HEK293 (cell line): Measurements from ENCODE around the gene CLDND1.

Experiments used
- ATF2 ChIP-seq: fragments of 450-650 bp; formaldehyde crosslinking; IDR thresholded peaks from 2 replicates; pipeline ENCODE4 v1.5.1; 2016; ENCODE audit warnings: missing biosample characterization, missing genetic modification characterization, low read depth
- FEZF1 ChIP-seq: fragments of 450-650 bp; formaldehyde crosslinking; IDR thresholded peaks from 2 replicates; pipeline ENCODE4 v1.5.1; 2016; ENCODE audit warnings: missing biosample characterization, missing genetic modification characterization
- IKZF3 ChIP-seq: fragments of 450-650 bp; IDR thresholded peaks from 2 replicates; pipeline ENCODE4 v1.5.0; 2018; ENCODE audit warnings: missing biosample characterization, mild to moderate bottlenecking, missing genetic modification characterization, moderate library complexity
- KLF9 ChIP-seq: fragments of 450-650 bp; formaldehyde crosslinking; IDR thresholded peaks from 2 replicates; pipeline ENCODE4 v1.5.1; 2016; ENCODE audit warnings: missing biosample characterization, missing genetic modification characterization, low read depth
- OVOL3 ChIP-seq: fragments of 450-650 bp; formaldehyde crosslinking; IDR thresholded peaks from 2 replicates; pipeline ENCODE4 v1.5.1; 2016; ENCODE audit warnings: missing biosample characterization, missing genetic modification characterization
- SP2 ChIP-seq: fragments of 450-650 bp; formaldehyde crosslinking; IDR thresholded peaks from 2 replicates; pipeline ENCODE4 v1.5.1; 2016; ENCODE audit warnings: missing biosample characterization, missing genetic modification characterization
- ZBTB17 ChIP-seq: fragments of 450-650 bp; formaldehyde crosslinking; IDR thresholded peaks from 2 replicates; pipeline ENCODE4 v1.5.1; 2016; ENCODE audit warnings: missing biosample characterization, missing genetic modification characterization
- ZBTB21 ChIP-seq: fragments of 450-650 bp; formaldehyde crosslinking; IDR thresholded peaks from 2 replicates; pipeline ENCODE4 v1.5.1; 2017; ENCODE audit warnings: missing biosample characterization, missing genetic modification characterization
- ZFP37 ChIP-seq: fragments of 450-650 bp; formaldehyde crosslinking; IDR thresholded peaks from 2 replicates; pipeline ENCODE4 v1.5.1; 2016; ENCODE audit warnings: missing biosample characterization, missing genetic modification characterization
- ZIC2 ChIP-seq: fragments of 450-650 bp; formaldehyde crosslinking; IDR thresholded peaks from 2 replicates; pipeline ENCODE4 v1.5.1; 2016; ENCODE audit warnings: missing biosample characterization, missing genetic modification characterization
- ZNF138 ChIP-seq: fragments of 450-650 bp; formaldehyde crosslinking; IDR thresholded peaks from 2 replicates; pipeline ENCODE4 v1.5.1; 2016; ENCODE audit warnings: missing biosample characterization, missing genetic modification characterization, borderline replicate concordance
- ZNF16 ChIP-seq: fragments of 450-650 bp; formaldehyde crosslinking; IDR thresholded peaks from 2 replicates; pipeline ENCODE4 v1.5.1; 2016; ENCODE audit warnings: low read depth, missing biosample characterization, missing genetic modification characterization
- ZNF202 ChIP-seq: fragments of 450-650 bp; formaldehyde crosslinking; IDR thresholded peaks from 2 replicates; pipeline ENCODE4 v1.5.1; 2016; ENCODE audit warnings: missing biosample characterization, missing genetic modification characterization, borderline replicate concordance
- ZNF214 ChIP-seq: fragments of 450-650 bp; formaldehyde crosslinking; IDR thresholded peaks from 2 replicates; pipeline ENCODE4 v1.5.1; 2017; ENCODE audit warnings: missing biosample characterization, mild to moderate bottlenecking, missing genetic modification characterization, borderline replicate concordance
- ZNF239 ChIP-seq: fragments of 450-650 bp; formaldehyde crosslinking; IDR thresholded peaks from 2 replicates; pipeline ENCODE4 v1.5.1; 2016; ENCODE audit warnings: missing biosample characterization, missing genetic modification characterization
- ZNF26 ChIP-seq: fragments of 450-650 bp; formaldehyde crosslinking; IDR thresholded peaks from 2 replicates; pipeline ENCODE4 v1.5.1; 2016; ENCODE audit warnings: missing biosample characterization, missing genetic modification characterization
- ZNF335 ChIP-seq: fragments of 450-650 bp; formaldehyde crosslinking; conservative IDR thresholded peaks from 2 replicates; pipeline ENCODE4 v1.5.1; 2016; ENCODE audit warnings: missing biosample characterization, missing genetic modification characterization
- ZNF362 ChIP-seq: fragments of 450-650 bp; formaldehyde crosslinking; IDR thresholded peaks from 2 replicates; pipeline ENCODE4 v1.5.1; 2016; ENCODE audit warnings: missing biosample characterization, missing genetic modification characterization
- ZNF514 ChIP-seq: fragments of 450-650 bp; formaldehyde crosslinking; IDR thresholded peaks from 2 replicates; pipeline ENCODE4 v1.5.1; 2016; ENCODE audit warnings: missing biosample characterization, missing genetic modification characterization
- ZNF571 ChIP-seq: fragments of 450-650 bp; formaldehyde crosslinking; IDR thresholded peaks from 2 replicates; pipeline ENCODE4 v1.5.0; 2017; ENCODE audit warnings: missing biosample characterization, missing genetic modification characterization
- ZNF624 ChIP-seq: fragments of 450-650 bp; formaldehyde crosslinking; IDR thresholded peaks from 2 replicates; pipeline ENCODE4 v1.5.1; 2017; ENCODE audit warnings: missing biosample characterization, missing genetic modification characterization
- ZNF654 ChIP-seq: fragments of 450-650 bp; formaldehyde crosslinking; IDR thresholded peaks from 2 replicates; pipeline ENCODE4 v1.5.1; 2016; ENCODE audit warnings: low read depth, missing biosample characterization, missing genetic modification characterization
- ZNF777 ChIP-seq: fragments of 450-650 bp; formaldehyde crosslinking; IDR thresholded peaks from 2 replicates; pipeline ENCODE4 v1.5.1; 2017; ENCODE audit warnings: missing biosample characterization, missing genetic modification characterization, borderline replicate concordance
- ZNF791 ChIP-seq: fragments of 450-650 bp; formaldehyde crosslinking; IDR thresholded peaks from 2 replicates; pipeline ENCODE4 v1.5.1; 2016; ENCODE audit warnings: missing biosample characterization, missing genetic modification characterization
- ZNF792 ChIP-seq: fragments of 450-650 bp; formaldehyde crosslinking; IDR thresholded peaks from 2 replicates; pipeline ENCODE4 v1.5.1; 2016; ENCODE audit warnings: missing biosample characterization, missing genetic modification characterization
- TF ChIP-seq, protein P1 (sequence below): fragments of 450-650 bp; formaldehyde crosslinking; IDR thresholded peaks from 2 replicates; pipeline ENCODE4 v1.5.1; 2016; ENCODE audit warnings: missing biosample characterization, missing genetic modification characterization
- TF ChIP-seq, protein P2 (sequence below): fragments of 450-650 bp; formaldehyde crosslinking; IDR thresholded peaks from 2 replicates; pipeline ENCODE4 v1.5.1; 2016; ENCODE audit warnings: missing biosample characterization, missing genetic modification characterization
- TF ChIP-seq, protein P3 (sequence below): fragments of 450-650 bp; formaldehyde crosslinking; IDR thresholded peaks from 2 replicates; pipeline ENCODE4 v1.5.1; 2016; ENCODE audit warnings: missing biosample characterization, missing genetic modification characterization, low read depth
- TF ChIP-seq, protein P4 (sequence below): fragments of 450-650 bp; formaldehyde crosslinking; IDR thresholded peaks from 2 replicates; pipeline ENCODE4 v1.5.1; 2016; ENCODE audit warnings: missing biosample characterization, missing genetic modification characterization

Gene CLDND1

GRCh38 chr3:98500019-98500418 is 22.7 kb downstream of the CLDND1 start (continued):
- 0 out of 2 replicates have a peak, but pooled peaks have one; percentile 59 for TF ChIP-seq ZNF362
- TF ChIP-seq OVOL3 (tag by site-specific recombination): no peak
- no peak for TF ChIP-seq ZNF138 (tag by site-specific recombination)
- no peak for TF ChIP-seq KLF9 (tag by site-specific recombination)
- TF ChIP-seq, protein P1, sequence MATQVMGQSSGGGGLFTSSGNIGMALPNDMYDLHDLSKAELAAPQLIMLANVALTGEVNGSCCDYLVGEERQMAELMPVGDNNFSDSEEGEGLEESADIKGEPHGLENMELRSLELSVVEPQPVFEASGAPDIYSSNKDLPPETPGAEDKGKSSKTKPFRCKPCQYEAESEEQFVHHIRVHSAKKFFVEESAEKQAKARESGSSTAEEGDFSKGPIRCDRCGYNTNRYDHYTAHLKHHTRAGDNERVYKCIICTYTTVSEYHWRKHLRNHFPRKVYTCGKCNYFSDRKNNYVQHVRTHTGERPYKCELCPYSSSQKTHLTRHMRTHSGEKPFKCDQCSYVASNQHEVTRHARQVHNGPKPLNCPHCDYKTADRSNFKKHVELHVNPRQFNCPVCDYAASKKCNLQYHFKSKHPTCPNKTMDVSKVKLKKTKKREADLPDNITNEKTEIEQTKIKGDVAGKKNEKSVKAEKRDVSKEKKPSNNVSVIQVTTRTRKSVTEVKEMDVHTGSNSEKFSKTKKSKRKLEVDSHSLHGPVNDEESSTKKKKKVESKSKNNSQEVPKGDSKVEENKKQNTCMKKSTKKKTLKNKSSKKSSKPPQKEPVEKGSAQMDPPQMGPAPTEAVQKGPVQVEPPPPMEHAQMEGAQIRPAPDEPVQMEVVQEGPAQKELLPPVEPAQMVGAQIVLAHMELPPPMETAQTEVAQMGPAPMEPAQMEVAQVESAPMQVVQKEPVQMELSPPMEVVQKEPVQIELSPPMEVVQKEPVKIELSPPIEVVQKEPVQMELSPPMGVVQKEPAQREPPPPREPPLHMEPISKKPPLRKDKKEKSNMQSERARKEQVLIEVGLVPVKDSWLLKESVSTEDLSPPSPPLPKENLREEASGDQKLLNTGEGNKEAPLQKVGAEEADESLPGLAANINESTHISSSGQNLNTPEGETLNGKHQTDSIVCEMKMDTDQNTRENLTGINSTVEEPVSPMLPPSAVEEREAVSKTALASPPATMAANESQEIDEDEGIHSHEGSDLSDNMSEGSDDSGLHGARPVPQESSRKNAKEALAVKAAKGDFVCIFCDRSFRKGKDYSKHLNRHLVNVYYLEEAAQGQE (tag by site-specific recombination): no peak
- no peak for TF ChIP-seq ZNF514
- TF ChIP-seq ZNF624 (tag by site-specific recombination): no peak
- TF ChIP-seq ZNF239 (tag by site-specific recombination): no peak
- no peak for TF ChIP-seq ZNF202 (tag by site-specific recombination)
- TF ChIP-seq ZNF16 (tag by site-specific recombination): no peak
- TF ChIP-seq ZNF571 (tag by site-specific recombination): no peak
- TF ChIP-seq ZNF214 (tag by site-specific recombination): no peak
- TF ChIP-seq ZNF654 (tag by site-specific recombination): no peak
- TF ChIP-seq ZNF792 (tag by site-specific recombination): no peak
- 0 out of 2 replicates have a peak, but pooled peaks have one; percentile 16 for TF ChIP-seq ZNF335 (tag by site-specific recombination)
- no peak for TF ChIP-seq ZNF777 (tag by site-specific recombination)
- TF ChIP-seq SP2 (tag by site-specific recombination): 0 out of 2 replicates have a peak, but pooled peaks have one; percentile 17
- no peak for TF ChIP-seq ZNF26 (tag by site-specific recombination)
- no peak for TF ChIP-seq ZBTB21
- 0 out of 2 replicates have a peak, but pooled peaks have one; percentile 41 for TF ChIP-seq ZBTB17 (tag by site-specific recombination)
- peak; percentile 71; the same call in 1 of the 2 replicates for TF ChIP-seq ZFP37 (tag by site-specific recombination)
- TF ChIP-seq FEZF1: peak; percentile 75
- TF ChIP-seq, protein P2, sequence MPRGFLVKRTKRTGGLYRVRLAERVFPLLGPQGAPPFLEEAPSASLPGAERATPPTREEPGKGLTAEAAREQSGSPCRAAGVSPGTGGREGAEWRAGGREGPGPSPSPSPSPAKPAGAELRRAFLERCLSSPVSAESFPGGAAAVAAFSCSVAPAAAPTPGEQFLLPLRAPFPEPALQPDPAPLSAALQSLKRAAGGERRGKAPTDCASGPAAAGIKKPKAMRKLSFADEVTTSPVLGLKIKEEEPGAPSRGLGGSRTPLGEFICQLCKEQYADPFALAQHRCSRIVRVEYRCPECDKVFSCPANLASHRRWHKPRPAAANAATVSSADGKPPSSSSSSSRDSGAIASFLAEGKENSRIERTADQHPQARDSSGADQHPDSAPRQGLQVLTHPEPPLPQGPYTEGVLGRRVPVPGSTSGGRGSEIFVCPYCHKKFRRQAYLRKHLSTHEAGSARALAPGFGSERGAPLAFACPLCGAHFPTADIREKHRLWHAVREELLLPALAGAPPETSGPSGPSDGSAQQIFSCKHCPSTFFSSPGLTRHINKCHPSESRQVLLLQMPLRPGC (tag by site-specific recombination): peak; percentile 92
- TF ChIP-seq, protein P3, sequence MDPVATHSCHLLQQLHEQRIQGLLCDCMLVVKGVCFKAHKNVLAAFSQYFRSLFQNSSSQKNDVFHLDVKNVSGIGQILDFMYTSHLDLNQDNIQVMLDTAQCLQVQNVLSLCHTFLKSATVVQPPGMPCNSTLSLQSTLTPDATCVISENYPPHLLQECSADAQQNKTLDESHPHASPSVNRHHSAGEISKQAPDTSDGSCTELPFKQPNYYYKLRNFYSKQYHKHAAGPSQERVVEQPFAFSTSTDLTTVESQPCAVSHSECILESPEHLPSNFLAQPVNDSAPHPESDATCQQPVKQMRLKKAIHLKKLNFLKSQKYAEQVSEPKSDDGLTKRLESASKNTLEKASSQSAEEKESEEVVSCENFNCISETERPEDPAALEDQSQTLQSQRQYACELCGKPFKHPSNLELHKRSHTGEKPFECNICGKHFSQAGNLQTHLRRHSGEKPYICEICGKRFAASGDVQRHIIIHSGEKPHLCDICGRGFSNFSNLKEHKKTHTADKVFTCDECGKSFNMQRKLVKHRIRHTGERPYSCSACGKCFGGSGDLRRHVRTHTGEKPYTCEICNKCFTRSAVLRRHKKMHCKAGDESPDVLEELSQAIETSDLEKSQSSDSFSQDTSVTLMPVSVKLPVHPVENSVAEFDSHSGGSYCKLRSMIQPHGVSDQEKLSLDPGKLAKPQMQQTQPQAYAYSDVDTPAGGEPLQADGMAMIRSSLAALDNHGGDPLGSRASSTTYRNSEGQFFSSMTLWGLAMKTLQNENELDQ (tag by site-specific recombination): no peak
- TF ChIP-seq ZNF791 (tag by site-specific recombination): no peak
- TF ChIP-seq, protein P4, sequence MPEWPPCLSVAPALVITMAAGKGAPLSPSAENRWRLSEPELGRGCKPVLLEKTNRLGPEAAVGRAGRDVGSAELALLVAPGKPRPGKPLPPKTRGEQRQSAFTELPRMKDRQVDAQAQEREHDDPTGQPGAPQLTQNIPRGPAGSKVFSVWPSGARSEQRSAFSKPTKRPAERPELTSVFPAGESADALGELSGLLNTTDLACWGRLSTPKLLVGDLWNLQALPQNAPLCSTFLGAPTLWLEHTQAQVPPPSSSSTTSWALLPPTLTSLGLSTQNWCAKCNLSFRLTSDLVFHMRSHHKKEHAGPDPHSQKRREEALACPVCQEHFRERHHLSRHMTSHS (tag by site-specific recombination): no peak
- peak; percentile 58 for TF ChIP-seq ZIC2 (tag by site-specific recombination)
- peak; percentile 47 for TF ChIP-seq IKZF3
- peak; percentile 89 for TF ChIP-seq ATF2
